IPS-NIHi11 (cell line): ENCODE measurements around the gene AKAP11.

Experiments used
- DNase-seq: peaks from one replicate; pipeline ENCODE4 v3.0.0; 2012; ENCODE audit warnings: mixed read lengths, low spot score

AKAP11 gene

DNA sequence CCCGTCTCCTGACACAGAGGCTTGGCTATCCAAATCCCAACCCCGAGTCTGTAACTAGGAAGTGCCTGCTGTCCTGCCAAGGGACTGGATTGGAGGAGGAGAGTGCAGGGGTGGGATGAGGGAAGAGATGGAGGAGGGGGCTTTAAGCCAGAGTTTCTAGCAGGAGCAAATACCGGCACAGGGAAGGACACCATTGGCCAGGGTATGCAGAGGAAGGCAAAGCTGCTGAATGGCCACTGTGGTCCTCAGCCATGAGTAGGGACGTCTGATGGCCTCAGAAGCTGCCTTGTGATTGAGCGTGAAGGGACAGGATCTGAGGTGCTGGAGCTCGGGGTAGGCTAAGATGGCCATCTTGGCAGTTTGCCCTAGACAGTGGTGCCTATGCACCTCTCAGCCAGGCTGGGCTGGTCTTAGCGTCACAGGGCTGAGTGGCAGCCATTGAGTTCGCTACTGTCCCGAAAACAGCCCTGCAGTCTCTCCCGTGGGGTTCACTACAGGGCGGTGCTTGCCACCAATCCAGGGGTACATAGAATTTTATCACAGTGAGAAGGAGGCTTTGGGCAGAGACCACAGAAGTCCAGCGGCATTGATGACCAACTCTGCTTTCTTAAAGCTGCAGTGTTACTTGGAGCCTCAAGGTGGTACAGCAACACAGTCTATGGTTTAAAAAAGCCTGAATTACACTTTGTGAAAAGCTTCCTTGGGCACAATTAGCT is 61.8 kb downstream of the AKAP11 start:
- peak; percentile 40 for DNase-seq

DNA sequence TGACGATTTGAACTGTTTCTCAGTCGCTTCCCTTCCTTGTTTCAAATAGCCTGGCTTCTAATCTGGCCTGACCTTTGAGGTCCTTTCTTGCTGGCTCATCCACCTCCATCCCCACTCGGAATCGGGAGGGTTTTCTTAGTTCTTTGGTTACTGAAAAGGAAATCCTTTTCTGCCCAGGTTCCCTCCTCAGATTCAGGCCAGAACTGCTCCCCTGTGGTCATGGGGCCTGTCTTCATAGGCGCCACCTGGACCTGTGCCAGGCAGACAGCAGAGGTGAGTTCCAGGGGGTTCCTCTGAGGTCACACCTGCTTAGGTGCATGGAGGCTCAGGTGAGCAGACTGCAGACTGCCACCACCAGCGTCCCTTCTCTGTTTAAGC is 62.4 kb downstream of the AKAP11 start:
- no peak for DNase-seq

DNA sequence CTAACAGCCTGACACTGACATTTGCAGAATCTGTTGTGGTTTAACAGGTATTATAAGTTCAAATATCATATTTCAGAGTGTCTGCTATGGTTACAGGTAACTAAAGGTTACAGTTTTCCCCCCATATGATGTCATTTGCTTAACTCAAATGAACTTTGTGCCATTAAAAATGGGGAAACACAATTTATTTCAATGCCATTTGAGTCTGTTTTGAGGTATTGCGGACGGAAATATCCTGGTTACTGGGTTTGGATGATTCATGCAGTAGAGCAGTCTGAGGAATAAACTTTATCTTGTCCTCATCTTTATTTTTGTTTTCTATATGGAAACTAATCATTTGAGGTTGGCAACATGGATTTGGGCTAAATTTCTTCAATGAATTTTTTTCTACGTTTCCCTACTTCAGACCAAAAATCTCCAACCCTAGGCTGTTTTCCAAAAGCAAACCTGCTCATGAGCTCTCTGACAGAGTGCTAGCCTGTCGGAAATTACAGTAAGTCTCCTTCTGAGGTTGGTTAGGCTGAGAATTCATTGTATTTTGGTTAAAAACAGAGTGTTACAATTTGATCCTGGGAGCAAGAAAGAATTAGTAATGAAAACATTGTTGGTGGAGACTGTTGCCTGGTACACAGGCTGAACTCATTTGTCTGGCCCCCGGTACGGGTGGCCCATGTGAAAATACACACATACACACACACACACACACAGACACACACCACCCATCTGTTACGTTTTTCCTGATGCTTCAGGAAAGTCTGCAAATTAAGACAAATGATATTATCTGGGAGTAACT is 66.1 kb downstream of the AKAP11 start:
- DNase-seq = no peak

DNA sequence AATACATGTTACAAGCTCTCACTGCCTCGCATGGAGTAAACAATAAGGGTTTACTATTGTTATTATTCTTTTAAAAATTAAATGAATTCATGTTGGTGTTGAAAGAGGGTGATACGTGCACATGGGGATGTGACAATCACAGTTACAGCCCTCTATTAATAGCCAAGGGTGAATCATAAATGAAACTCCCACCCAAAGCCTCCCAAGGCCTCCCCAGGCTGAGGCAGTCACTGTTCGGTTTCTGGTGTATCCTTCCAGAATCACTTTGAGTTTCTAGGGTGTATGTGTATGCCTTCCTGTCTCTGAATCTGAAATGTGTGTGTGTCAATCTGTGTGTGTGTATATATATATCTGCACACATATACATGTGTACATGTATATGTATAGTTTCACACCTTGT is 73.4 kb downstream of the AKAP11 start:
- no peak for DNase-seq

DNA sequence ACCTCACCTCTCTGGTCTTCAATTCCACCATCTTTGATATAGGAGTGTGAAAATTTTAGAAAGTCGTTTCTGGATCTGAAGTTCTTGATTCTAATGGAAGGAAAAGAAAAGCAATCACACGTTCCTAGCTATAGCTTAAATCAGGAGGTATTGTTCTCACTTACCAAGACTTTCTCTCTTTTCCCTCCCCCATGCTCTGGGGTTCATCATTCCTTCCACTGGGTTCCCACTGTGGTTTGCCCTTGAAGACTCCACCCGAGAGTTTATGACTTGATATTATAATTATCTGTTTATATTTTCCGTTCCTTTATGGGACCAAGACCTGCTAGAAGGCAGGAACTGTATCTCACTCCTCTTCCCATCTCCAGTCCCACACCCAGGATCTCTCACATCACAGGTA is 76.6 kb downstream of the AKAP11 start:
- no peak for DNase-seq

DNA sequence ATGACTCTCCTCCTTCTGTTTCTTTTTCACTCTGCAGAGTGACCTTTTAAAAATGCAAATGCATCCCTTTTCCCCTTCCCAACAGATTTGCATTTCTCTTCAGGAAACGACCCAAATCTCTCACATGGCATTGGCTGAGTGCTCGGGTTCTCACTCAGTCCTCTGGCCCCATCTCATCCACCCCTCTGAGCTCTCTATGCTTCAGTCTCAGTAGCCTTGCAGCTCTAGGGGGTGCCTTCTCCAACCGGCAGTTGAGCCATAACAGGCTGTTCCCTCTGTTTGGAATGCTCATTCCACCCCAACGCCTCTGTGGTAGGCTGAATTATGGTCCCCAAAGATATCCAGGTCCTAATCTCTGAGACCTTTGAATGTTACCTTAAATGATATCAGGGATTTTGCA is 78.2 kb downstream of the AKAP11 start:
- DNase-seq = no peak

DNA sequence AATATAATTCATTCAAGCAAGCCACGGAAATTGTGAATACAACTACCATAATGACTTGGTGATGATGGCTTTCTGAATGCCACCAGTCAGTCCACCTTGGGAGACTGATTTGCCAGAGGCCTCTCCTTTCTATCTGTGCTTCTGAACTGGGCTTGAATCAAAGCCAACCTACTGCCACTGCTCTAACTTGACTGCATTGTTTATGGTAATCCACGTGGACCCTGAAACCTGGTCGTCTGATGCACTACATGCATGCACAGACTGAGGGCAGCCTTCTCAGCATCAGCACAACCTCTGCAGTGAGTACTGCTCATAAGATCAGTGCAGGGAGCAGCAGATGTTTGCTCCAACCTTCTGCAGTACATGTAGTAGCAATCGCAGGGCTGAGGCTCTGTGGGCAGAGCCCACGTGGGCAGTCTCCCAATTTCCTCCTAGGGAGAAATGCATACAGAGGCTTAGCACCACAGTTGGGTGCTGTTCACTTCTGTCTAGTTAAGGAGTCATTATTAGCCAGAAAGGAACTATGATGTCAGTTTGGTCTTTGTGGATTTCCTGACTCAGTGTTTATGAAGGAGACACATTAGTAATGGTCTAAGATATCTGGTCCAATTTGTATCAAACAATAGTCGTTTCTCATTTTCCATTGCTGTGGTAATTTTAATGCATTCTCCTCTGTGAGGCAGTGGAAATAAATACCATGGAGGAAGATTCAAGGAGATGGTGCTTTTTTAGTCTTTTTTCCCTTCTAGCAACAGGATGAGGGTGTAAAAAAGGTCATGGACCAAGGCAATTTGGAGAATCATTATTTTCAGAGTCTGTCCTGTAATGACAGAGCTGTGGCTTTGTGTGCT is 82.5 kb downstream of the AKAP11 start:
- peak; percentile 23 for DNase-seq

DNA sequence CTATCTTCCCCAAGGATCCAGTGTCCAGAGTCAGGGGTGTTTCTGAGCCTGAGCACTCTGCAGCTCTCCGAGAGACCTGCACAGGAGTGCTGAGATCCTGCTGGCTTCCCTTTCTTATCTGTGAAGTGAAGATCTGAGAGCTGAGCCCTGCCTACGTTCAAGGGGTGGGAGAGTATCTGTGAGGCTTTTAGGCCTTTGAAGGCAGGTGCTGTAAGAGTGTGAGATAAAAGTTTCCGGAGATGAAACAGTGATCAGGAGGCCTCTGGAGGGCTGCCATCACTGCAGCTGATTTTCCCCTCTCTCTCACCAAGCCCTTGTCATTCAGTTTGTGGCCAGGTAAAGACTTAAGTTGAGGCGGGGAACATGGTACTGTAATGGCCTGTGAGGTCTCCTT is 83.1 kb downstream of the AKAP11 start:
- DNase-seq = no peak

DNA sequence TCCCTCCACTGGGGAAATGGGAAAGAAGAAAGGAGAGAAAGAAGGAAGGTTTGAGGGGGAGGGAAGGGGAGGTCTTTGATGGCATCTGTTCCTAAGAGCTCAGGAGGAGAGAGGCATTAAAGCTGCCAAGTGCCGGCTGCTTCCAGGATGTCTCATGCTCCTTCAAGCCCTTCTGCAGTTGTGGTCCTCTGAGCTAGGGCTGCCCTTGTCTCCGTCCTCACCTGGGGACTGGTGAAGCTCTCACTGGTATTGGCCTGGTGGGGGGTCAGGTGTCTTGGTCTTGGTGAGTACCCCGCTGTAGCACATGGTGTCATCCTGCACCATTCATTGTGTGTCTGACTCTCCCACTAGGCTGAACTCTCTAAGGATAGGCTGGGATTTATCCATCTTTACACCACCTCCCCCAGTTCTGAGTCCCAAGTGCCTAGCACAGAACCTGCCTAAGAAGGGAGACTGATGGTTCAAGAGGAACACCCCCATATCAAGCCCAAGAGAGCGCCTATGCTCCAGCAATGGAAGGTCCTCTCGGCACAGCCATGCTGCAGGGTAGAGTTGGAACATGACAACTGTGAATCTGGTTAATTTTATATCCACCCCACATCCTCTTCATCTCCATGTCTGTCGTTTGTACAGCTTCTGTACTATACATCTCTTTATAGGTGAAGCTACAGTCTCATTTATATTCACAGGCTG is 83.7 kb downstream of the AKAP11 start:
- no peak for DNase-seq

DNA sequence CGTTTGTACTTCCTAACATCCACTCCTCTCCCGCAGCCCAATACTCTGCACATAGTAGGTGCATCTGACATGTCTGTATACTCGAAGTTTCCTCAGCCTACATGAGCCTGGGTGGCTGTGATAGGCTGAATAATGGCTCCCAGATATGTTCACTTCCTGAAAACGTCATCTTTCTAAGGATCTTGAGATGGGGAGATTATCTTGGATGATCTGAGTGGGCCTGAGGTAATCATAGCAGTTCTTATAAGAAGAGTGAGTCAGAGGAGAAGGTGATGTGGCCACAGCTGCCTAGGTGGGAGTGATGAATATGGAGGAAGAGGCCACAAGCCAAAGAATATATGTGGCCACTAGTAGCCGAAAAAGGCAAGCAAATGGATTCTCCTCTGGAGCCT is 84.2 kb downstream of the AKAP11 start:
- DNase-seq = no peak

DNA sequence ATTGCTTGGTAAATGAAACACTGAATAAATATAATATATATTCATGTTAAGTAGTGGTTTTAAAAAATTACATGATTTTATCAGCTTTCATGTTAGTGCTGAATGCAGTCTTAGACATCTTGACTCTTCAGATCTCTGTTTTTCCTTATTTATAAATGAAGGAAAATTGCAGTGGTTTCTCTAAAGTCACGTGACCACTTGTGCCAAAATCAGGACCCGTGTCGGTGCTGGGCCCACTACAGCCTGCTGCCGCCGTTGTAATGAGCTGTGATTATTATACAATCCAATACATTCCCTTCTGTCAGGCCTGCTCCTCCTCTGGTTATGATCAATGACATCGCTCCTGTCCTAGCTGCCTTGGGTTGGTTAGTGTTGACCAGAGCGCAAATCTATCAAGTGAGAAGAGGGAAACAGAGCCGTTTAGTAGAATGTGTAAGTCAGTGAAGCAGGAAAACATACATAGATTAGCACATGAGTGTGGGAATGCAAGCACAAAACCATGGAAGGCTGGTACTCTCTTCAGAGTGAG is 88.2 kb downstream of the AKAP11 start:
- no peak for DNase-seq

DNA sequence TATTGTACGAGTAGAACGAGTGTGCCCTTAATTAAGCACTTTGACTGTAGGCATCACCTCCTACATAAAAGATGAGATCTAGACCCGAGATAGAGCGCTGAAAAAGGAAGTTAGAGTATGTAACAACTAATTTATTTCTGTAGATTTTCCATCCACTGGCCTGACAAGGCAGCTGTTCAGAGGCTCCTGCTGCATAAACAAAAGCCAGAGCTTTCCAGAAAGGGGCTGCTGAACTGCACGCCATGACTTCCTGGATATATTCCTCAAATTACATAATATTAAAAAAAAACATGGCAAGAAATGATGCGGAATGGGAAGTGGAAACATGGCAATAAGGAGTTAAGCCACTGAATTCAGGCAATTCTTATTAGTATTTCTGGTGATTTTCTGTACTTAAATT is 89.7 kb downstream of the AKAP11 start:
- DNase-seq = no peak

DNA sequence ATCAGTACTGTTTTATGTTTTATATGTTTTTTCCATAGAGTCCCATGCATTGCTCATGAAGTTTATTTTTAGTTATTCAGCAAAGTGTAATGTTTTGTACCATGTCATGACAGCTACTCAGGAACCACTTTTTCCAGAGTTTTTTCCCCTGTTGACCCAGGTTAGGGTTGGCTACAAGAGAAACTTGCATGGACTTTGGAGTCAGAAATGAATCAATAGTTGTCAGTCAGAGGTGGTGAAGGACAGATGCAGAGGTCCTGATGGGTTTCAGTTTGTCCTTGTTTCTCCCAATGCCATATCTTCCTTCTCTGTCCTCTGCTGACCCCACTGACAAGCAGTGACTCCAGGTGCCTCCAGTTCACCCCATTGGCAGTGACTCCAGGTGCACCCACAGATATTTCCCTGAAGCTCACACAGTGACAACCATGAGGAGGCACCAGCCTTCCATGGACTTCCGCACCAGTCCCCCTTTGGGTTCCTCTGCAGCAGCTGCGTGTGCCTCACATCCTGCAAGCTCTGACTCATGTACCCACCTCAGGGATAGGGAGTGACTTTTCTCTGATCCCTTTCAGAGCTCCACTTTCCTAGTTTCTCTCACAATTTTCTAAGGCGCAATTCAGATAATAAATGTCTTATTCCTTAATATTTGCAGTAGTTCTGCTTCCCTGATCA is 92.1 kb downstream of the AKAP11 start:
- no peak for DNase-seq

DNA sequence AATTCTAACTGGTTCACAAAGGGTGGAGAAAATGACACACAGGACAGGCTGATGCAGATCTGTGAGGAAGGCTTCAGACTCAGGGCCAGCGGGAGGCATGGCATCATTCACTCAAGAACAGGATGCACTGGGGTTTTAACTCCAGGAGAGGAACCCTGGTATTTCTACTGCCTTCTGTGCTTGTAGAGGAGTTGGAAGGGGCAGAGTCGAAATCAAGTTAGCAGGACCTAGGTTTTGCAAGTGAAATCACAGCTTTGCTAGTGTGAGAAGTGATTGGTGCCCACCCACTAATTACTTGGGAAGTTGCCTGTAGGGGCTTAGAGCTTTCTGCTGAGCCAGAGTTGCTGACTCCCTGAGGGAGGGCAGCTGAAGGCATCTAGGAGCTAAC is 92.7 kb downstream of the AKAP11 start:
- DNase-seq = no peak

DNA sequence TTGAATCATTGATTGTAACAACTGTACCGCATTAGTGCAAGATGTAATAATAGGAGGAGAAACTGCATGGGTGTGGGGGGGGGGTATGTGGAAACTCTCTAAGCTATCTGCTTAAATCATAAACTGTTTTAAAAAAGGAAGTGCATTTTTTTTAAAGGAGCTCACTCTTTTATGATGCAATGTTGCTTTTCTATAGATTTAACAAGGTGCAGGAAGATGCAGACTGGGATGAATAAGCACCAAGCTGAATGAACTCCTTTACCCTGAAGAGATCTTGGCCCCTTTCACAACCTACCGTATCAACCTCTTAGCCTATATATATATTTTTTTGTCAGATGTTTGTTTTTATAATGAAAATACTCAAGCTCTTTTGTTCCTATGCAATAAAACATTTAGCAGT is 95.9 kb downstream of the AKAP11 start:
- DNase-seq = no peak

DNA sequence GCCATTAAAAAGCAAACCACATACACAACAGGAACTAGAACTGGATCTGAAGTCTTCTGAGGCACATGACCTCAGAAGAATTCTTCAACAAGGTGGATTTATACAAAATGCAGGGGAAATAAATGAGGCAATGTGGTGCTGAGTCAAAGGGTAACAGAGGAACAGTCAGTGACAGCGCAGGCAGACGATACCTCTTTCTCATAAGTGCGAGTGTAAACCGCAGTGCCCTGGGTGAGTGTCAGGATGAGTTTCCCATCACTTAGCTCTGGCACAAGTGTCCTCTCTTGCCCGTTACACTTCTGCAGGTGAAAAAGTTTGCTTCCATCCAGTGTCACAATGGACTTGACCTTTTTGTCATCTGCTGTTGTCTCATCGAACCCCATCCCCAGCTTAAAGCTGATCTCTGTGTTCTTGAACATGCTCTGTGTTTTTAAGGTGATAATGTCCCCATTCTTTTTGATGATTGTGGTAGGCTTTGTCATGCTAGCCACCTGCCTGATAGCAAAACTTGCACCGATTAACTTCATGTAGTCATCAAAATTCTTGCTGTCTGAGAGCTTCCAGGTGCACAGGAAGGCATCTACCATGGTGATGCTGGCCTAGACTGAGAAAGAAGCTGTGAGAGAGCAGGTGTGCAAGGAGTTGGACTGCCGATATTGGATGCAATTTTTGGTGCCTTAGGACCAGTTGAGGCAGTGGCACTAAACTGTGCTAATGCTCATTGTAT is 97.3 kb downstream of the AKAP11 start:
- no peak for DNase-seq

DNA sequence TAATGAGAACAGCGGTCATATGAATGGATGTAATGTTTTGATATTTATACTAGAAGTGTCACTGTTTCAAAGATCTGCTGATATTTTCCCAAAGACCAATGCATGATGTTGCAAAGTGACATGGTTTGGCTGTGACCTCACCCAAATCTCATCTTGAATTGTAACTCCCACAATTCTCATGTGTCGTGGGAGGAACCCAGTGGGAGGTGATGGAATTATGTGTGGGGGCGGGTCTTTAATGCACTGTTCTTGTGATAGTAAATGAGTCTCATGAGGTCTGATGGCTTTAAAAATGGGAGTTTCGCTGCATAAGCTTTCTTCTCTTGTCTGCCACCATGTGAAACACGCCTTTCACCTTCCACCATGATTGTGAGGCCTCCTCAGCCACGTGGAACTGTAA is 98.3 kb downstream of the AKAP11 start:
- DNase-seq = no peak
